ENCODE data around the gene UBP1. TPM values are rescaled to one million over a fixed set of nuclear protein-coding genes. Genes with fewer than 3 reads are reported as not detected.

Gene UBP1
- polyA plus RNA-seq, 1 of the 3 experiments (the other 2 are of a cell fraction): 45.5 TPM

DNA sequence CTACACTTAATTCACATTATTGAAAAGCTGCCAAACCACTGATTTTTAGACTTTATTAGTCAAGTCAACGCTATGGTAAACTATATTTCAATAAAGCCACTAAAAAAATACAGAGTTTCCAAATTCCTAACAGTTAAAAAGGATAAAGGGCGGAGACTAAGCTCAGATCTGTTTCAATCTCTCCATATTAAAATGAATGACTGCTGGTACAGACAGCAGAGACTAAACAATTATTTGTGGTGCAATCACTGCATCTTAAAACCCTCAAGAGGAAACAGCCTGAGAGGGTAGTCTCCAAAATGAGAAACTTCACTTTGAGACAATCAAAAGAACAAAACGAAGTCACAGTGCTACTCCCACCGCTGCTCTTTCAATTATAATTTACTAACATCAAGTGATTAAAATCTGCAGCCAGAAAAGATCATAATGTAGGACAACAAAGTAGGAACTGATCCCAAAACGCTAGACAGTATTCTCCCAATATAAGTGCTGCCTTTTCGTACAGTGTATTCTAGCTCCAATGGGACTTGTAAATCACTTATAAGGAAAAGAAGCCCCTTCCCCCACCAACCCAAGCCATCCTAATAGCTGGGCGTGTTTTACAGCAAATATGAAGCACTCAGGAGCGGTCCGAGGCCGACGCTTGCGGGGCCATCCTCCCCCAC lies 1.2 kb downstream of the UBP1 start:
- TF ChIP-seq TEAD4 (IDR thresholded peaks at IDR 0.05; ENCODE audit: borderline replicate concordance, insufficient read depth): no peak
- TF ChIP-seq, protein P1, sequence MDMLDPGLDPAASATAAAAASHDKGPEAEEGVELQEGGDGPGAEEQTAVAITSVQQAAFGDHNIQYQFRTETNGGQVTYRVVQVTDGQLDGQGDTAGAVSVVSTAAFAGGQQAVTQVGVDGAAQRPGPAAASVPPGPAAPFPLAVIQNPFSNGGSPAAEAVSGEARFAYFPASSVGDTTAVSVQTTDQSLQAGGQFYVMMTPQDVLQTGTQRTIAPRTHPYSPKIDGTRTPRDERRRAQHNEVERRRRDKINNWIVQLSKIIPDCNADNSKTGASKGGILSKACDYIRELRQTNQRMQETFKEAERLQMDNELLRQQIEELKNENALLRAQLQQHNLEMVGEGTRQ (IDR thresholded peaks at IDR 0.05; ENCODE audit: borderline replicate concordance, low read depth, low read length): no peak
- TF ChIP-seq NRF1 (IDR thresholded peaks at IDR 0.05; ENCODE audit: low read depth, low read length): no peak
- TF ChIP-seq FOXM1 (IDR thresholded peaks at IDR 0.05; ENCODE audit: low read depth): no peak
- no peak for TF ChIP-seq GATA2 (CRISPR knock-in tag; IDR thresholded peaks at IDR 0.05)
- no peak for TF ChIP-seq POLR2AphosphoS5 (IDR thresholded peaks at IDR 0.05; ENCODE audit: low read depth, low read length)
- no peak for TF ChIP-seq TAF1 (IDR thresholded peaks at IDR 0.05; ENCODE audit: borderline replicate concordance, low read depth, low read length)
- no peak for TF ChIP-seq MXI1 (IDR thresholded peaks at IDR 0.05; ENCODE audit: low read depth, low read length)
- TF ChIP-seq, protein P2, sequence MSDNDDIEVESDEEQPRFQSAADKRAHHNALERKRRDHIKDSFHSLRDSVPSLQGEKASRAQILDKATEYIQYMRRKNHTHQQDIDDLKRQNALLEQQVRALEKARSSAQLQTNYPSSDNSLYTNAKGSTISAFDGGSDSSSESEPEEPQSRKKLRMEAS (IDR thresholded peaks at IDR 0.05; ENCODE audit: low read depth): no peak
- TF ChIP-seq ELF1 (IDR thresholded peaks at IDR 0.05): no peak
- Histone ChIP-seq H3K4me1 (ENCODE audit: control insufficient read depth in 1 of 2, insufficient read depth in 2 of 2, low read depth in 1 of 2, low read length in 1 of 2) (peaks cover 16 to 17% of the 10 kb centered on the region in 2 experiments; a peak in 3 of 4 replicates), H3K4me3 (ENCODE audit: low read depth in 2 of 2, low read length in 1 of 2) (peak overlapping the region; percentile 78 to 97), H3K4me2 (peak overlapping the region; percentile 85), H3K79me2 (ENCODE audit: insufficient read depth) (peaks cover 58% of the 10 kb centered on the region), H3F3A (replicated peaks; ENCODE audit: insufficient read depth) (peaks cover 32% of the 10 kb centered on the region), H3K9me2 (no peaks in the 10 kb centered on the region), H3K36me3 (replicated peaks in 1 of 2; ENCODE audit: control insufficient read depth in 1 of 2, insufficient read depth in 2 of 2, low read length in 1 of 2) (no peaks in the 10 kb centered on the region), H2AFZ (ENCODE audit: low read depth) (no peak overlapping the region), H4K20me1 (ENCODE audit: insufficient read depth) (peaks cover 56% of the 10 kb centered on the region), H3K9ac (peak overlapping the region; percentile 88), H3K27me3 (ENCODE audit: insufficient read depth) (no peaks in the 10 kb centered on the region), H3K9me3 (no peaks in the 10 kb centered on the region), H3K27ac (ENCODE audit: low read depth in 2 of 2, low read length in 1 of 2) (peak overlapping the region; percentile 81 to 85)
- DNase-seq: no peak
- CTCF ChIA-PET: interaction anchor here (1.0 to 1.8 kb wide), 6 partner anchors 10 to 348 kb away, joined by 3 to 6 read pairs (median 4); no protein-coding TSS in a partner anchor
- under 1% methylated on average over 10 of the region's 12 CpGs for WGBS (ENCODE audit: low lambda C conversion rate)
- POLR2A ChIA-PET: no interaction called here

DNA sequence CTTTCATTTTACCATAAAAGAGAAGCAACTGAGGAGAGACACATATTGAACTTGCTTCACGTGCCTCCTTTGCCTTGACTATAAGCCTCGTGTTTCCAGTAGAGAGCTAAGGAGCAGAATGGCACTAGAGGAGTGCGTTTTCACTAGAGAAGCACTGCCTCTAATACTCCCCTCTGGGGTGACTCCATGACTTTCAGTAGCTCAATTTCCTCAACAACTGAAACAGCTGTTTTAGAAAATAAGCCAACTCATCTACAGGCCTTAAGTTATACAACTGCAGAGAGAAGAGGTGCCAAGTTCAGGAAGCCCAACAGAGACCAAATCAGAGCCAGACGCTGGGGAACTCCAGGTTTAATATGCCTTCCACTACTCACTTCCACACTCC lies 1.9 kb downstream of the UBP1 start:
- POLR2A ChIA-PET: no interaction called here
- Histone ChIP-seq H3K9me3 (no peaks in the 10 kb centered on the region), H3F3A (replicated peaks; ENCODE audit: insufficient read depth) (peaks cover 32% of the 10 kb centered on the region)

More for the DNA sequence above, 1.9 kb downstream of the UBP1 start:
- peak overlapping the region; percentile 88 for H3K9ac ChIP-seq
- no peak for DNase-seq
- WGBS (ENCODE audit: low lambda C conversion rate): 8% methylated on average over 4 of the region's 4 CpGs
- H3K27ac ChIP-seq (ENCODE audit: low read depth in 2 of 2, low read length in 1 of 2): peak overlapping the region; percentile 81 to 85
- TF ChIP-seq YY1 (IDR thresholded peaks at IDR 0.05; ENCODE audit: low read depth): no peak
- no peak for TF ChIP-seq TEAD4 (IDR thresholded peaks at IDR 0.05; ENCODE audit: borderline replicate concordance, insufficient read depth)
- TF ChIP-seq EP300 (IDR thresholded peaks at IDR 0.05; ENCODE audit: borderline replicate concordance in 1 of 2, low read depth in 1 of 2, low read length in 1 of 2): no peak
- TF ChIP-seq GABPA (IDR thresholded peaks at IDR 0.05; ENCODE audit: low read depth): no peak
- no peak for TF ChIP-seq TAF1 (IDR thresholded peaks at IDR 0.05; ENCODE audit: borderline replicate concordance, low read depth, low read length)
- no peak for TF ChIP-seq RAD21 (IDR thresholded peaks at IDR 0.05; ENCODE audit: low read length)
- TF ChIP-seq, protein P3, sequence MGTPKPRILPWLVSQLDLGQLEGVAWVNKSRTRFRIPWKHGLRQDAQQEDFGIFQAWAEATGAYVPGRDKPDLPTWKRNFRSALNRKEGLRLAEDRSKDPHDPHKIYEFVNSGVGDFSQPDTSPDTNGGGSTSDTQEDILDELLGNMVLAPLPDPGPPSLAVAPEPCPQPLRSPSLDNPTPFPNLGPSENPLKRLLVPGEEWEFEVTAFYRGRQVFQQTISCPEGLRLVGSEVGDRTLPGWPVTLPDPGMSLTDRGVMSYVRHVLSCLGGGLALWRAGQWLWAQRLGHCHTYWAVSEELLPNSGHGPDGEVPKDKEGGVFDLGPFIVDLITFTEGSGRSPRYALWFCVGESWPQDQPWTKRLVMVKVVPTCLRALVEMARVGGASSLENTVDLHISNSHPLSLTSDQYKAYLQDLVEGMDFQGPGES (IDR thresholded peaks at IDR 0.05; ENCODE audit: low read depth, low read length): no peak
- no peak for TF ChIP-seq ELF1 (IDR thresholded peaks at IDR 0.05)
- TF ChIP-seq, protein P4, sequence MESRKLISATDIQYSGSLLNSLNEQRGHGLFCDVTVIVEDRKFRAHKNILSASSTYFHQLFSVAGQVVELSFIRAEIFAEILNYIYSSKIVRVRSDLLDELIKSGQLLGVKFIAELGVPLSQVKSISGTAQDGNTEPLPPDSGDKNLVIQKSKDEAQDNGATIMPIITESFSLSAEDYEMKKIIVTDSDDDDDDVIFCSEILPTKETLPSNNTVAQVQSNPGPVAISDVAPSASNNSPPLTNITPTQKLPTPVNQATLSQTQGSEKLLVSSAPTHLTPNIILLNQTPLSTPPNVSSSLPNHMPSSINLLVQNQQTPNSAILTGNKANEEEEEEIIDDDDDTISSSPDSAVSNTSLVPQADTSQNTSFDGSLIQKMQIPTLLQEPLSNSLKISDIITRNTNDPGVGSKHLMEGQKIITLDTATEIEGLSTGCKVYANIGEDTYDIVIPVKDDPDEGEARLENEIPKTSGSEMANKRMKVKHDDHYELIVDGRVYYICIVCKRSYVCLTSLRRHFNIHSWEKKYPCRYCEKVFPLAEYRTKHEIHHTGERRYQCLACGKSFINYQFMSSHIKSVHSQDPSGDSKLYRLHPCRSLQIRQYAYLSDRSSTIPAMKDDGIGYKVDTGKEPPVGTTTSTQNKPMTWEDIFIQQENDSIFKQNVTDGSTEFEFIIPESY (IDR thresholded peaks at IDR 0.05; ENCODE audit: borderline replicate concordance, low read depth): no peak
- no peak for TF ChIP-seq FOXM1 (IDR thresholded peaks at IDR 0.05; ENCODE audit: low read depth)
- no peak for TF ChIP-seq GATA2 (CRISPR knock-in tag; IDR thresholded peaks at IDR 0.05)
- H3K4me1 ChIP-seq (ENCODE audit: control insufficient read depth in 1 of 2, insufficient read depth in 2 of 2, low read depth in 1 of 2, low read length in 1 of 2): peaks cover 16 to 17% of the 10 kb centered on the region in 2 experiments; a peak in 3 of 4 replicates
- CTCF ChIA-PET: interaction anchor here (1.0 to 1.8 kb wide), 5 partner anchors 9 to 307 kb away, joined by 4 to 6 read pairs (median 5); no protein-coding TSS in a partner anchor
- no peak overlapping the region for H2AFZ ChIP-seq (ENCODE audit: low read depth)
- peaks cover 65% of the 10 kb centered on the region for H3K79me2 ChIP-seq (ENCODE audit: insufficient read depth)
- H3K9me2 ChIP-seq: no peaks in the 10 kb centered on the region
- peak overlapping the region; percentile 78 to 97 for H3K4me3 ChIP-seq (ENCODE audit: low read depth in 2 of 2, low read length in 1 of 2)
- H3K4me2 ChIP-seq: peak overlapping the region; percentile 85
- H3K36me3 ChIP-seq (replicated peaks in 1 of 2; ENCODE audit: control insufficient read depth in 1 of 2, insufficient read depth in 2 of 2, low read length in 1 of 2): no peaks in the 10 kb centered on the region
- no peaks in the 10 kb centered on the region for H3K27me3 ChIP-seq (ENCODE audit: insufficient read depth)
- peaks cover 63% of the 10 kb centered on the region for H4K20me1 ChIP-seq (ENCODE audit: insufficient read depth)
